GM19328 (cell line): Measurements from ENCODE around the gene RTEL1.
"Not testable (repeated sequence)": the region's sequence is repeated elsewhere in the genome, so short reads cannot be mapped to it uniquely, and the experiment has no call there.

ENCODE experiments used
- ATAC-seq: cut with Tn5 transposase; IDR thresholded peaks from one replicate; pipeline ENCODE4 v1.9.1; 2021; ENCODE audit warnings: mild to moderate bottlenecking, moderate library complexity; ENCODE audit not compliant: unreplicated experiment

Gene RTEL1

DNA sequence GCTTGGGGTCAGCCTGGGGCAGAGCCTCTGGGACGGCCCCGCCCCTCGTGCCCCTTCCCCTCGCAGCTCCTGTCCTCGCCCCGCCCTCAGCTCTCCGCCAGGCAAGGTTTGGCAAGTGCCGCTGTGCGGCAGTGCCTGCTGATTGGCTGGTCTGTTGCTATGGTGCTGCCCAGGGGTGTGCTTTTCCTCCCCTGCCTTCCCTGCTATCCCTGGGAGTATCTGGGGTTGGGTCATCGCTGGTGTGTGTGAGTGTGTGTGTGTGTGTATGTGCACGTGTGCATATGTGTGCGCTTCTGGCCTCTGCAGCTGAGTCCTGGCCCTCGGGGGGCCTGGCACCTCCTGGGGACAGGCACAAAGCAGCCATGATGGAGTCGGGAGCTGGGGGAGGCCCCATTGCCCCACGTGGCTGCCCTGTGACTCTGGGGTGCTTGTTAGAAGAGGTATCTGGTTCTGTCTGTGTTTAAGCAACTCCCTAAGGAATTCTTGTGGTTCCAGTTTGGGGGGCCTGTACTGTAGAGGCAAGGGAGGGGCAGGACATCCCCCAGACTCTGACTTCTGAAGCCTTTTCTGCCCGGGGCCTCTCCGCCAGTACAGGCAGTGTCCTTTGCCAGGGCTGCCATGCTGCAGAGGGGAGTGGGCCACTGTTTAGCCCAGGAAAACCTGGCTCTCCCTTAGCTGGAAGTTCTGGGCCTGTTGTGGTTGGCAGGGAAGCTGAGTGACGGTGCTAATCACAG, 6.9 kb downstream of the RTEL1 start:
- no peak for ATAC-seq

DNA sequence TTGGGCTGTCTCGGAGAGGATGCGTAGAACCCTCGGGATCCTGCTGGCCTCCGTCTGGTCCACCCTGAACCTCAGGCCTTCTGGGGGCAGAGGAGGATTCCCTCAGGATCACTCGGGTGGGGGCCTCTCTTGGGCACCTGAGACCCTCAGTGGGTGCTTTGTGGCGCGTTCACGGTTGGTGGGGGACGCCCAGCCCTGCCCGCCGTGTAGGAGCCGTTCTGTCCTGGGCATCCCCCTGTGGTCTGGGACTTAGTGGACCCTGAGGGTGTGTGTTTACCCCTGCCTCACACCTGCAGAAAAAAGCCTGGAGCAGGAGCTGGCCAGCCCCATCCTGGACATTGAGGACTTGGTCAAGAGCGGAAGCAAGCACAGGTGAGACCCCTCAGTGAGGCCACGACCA, 7.6 kb downstream of the RTEL1 start:
- no peak for ATAC-seq

DNA sequence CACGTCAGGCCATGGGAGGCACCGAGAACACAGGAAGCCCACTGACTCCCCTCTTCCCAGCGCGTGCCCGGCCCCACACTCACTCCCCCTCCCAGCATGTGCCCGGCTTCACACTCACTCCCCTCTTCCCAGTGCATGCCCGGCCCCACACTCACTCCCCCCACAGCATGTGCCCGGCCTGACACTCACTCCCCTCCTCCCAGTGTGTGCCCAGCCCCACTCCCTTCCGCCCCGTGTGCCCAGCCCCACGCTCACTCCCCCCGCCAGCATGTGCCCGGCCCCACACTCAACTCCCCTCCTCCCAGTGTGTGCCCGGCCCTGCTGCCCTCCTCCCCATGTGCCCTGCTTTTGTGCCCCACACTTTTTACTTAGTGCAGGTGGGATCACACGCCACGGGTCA, 9.7 kb downstream of the RTEL1 start:
- no peak for ATAC-seq

DNA sequence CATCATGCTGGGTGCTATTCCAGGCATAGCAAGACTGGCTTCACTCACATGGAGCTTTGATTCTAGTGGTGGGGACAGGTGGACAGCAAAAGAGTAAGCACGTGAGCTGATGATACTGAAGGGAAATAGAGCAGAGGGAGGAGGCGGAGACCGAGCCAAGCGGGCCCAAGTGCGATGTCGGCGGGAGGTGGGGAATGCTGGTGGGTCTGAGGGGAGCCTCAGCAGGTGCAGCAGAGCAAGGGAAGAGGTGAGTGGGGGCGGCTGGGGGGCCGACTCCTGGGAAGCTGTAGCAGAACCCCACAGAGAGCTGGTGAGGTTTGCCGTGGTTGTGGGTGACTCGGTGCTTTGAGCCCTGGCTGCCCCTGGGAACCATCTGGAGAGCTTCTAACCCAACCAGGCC, 10.2 kb downstream of the RTEL1 start:
- ATAC-seq, result no peak

DNA sequence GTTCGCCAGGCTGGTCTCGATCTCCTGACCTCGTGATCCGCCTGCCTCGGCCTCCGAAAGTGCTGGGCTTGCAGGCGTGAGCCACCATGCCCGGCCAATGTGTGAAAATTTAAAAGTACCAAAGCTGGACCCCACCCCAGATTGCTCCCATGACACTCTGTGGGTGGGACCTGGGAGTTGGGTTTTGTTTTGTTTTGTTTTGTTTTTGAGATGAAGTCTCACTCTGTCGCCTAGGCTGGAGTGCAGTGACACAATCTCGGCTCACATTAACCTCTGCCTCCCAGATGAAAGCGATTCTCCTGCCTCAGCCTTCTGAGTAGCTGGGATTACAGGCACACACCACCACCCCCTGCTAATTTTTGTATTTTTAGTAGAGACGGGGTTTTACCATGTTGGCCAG, 13.6 kb downstream of the RTEL1 start:
- not testable (repeated sequence) for ATAC-seq

DNA sequence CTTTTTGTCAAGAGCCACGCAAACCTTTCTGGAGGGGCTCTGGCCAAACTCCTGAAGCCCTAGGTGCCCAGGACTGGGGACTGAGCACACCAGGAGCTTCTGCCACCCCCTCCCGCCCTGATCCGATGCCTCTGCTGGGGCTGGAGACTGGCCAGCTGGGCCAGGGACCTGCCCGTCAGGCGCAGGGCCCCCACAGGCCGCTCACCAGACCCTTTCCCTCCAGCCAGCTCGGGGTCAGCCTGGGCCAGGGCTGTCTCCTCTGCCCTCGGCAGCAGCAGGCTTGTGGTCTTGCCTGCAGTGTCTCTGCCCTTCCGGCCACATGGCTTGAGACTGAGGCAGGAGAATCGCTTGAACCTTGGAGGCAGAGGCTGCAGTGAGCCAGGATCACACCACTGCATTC, 14.6 kb downstream of the RTEL1 start:
- no peak for ATAC-seq

DNA sequence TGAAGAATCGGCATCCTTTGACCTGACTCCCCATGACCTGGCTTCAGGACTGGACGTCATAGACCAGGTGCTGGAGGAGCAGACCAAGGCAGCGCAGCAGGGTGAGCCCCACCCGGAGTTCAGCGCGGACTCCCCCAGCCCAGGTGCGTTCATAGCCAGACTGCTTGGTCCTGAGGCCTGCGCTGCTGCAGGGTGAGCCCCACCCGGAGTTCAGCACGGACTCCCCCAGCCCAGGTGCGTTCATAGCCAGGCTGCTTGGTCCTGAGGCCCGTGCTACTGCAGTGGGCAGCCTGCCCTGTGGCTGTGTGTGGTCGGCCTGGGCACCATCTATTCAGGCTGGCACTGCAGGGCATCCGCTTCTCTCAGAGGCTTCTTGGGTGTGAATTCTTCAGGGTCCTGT, 15.8 kb downstream of the RTEL1 start:
- no peak for ATAC-seq

DNA sequence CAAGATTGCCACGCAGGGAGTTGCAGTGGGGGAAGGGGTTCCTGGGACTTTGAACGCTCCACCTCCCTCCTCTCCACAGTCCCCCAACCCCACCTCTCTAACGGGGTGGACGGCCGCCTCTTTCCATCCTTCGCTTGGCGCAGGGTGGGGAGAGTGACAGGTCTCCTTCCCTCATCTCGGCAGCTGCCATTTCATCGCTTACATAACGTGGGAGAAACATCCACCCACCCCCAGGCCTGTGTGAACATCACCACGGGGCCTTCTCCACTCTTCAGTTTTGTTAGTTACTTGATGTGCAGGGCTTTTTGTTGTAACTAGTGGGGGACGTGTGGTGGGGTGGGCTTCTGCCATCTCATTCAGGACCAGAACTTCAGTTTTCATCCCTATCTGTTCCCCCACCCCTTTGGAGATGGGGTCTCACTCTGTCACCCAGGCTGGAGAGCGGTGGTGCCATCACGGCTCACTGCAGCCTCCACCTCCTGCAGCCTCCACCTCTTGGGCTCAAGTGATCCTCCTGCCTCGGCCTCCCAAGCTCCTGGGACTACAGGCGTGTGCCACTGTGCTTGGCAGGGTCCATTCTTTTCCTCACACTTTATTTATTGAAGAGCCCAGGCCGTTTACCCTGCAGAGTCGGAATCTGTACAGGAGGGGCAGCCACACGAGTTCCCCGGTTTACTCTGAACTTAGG, 17.7 kb downstream of the RTEL1 start:
- ATAC-seq, result no peak

DNA sequence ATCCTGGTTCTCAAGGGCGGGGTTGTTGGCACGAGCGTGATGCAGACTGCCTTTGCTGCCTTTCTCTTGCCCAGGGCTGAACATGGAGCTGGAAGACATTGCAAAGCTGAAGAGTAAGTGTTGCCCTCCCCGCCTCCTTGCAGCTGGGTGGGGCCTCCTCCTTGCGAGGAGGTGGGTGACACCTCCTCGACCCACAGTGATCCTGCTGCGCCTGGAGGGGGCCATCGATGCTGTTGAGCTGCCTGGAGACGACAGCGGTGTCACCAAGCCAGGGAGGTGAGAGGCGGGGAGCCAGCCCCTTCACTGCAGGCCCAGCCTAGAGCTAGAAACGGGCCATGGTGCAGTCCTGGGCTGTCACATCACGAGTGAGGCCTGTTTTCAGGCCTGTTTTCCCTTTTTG, 20.0 kb downstream of the RTEL1 start:
- ATAC-seq, result no peak

DNA sequence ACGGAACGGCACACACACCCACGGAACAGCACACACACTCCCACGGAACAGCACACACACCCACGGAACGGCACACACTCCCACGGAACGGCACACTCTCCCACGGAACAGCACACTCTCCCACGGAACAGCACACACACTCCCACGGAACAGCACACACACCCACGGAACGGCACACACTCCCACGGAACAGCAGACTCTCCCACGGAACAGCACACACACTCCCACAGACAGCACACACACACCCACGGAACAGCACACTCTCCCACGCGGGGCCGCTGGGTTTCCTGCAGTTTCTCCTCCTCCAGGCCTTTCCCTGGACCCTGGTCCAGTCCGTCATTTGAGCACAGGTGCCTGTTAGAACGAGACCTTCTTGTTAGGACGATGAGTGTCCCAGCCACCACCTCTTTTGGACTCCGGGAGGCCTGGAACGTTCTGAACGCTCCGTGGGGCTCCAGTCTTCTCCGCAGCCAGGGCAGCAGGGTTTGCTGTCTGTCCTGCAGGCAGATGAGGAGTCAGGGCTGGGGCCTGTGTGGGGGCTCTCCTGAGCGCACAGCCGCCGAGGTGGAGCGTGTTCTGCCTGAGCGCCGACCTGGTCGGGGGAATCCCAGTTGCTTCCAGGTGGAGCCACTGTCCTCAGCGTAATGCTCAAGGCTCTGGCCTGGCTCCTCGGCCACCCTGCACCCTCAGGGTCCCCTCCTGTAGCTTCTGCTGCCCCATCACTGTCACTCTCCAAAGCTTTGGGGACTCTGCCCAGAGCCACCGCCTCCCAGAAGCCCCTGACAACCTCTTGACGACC, 20.8 kb downstream of the RTEL1 start:
- ATAC-seq, result no peak

DNA sequence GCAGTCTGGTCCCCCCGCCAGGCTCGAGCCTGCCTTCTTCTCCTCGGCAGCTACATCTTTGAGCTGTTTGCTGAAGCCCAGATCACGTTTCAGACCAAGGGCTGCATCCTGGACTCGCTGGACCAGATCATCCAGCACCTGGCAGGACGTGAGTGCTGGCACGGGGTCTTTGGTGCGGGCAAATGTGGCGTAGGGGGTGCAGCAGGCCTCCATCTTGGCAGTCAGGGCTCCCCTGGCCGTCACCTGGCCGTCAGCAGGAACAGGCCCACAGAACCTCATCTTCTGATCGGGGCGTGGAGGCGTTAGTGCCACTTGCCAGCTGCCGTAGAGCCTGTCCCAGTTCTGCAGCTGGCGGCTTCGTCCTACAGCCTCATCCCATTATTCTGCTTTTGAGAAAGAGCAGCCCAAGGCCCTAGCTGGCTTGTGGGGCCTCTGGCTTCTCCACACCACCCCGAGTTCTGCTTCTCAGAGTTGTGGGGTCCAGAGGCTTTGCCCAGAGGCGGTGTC, 21.7 kb downstream of the RTEL1 start:
- ATAC-seq, result no peak

DNA sequence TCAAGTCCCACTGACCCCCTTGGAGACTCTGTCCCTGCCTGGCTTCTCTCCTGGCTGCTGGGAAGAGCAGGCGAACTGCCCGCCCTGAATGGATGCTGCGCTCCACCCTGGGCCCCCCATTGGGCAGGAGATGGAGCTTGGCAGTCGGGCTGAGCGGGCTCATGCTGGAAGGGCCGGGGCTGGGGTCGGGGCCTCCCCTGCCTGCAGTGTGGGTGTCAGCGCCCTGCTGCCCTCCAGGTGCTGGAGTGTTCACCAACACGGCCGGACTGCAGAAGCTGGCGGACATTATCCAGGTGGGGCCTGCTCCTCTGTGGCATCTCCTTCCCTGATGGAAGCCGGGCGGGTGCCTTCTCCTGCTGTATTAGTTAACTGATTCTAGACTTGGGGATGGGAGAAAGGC, 22.3 kb downstream of the RTEL1 start:
- no peak for ATAC-seq

DNA sequence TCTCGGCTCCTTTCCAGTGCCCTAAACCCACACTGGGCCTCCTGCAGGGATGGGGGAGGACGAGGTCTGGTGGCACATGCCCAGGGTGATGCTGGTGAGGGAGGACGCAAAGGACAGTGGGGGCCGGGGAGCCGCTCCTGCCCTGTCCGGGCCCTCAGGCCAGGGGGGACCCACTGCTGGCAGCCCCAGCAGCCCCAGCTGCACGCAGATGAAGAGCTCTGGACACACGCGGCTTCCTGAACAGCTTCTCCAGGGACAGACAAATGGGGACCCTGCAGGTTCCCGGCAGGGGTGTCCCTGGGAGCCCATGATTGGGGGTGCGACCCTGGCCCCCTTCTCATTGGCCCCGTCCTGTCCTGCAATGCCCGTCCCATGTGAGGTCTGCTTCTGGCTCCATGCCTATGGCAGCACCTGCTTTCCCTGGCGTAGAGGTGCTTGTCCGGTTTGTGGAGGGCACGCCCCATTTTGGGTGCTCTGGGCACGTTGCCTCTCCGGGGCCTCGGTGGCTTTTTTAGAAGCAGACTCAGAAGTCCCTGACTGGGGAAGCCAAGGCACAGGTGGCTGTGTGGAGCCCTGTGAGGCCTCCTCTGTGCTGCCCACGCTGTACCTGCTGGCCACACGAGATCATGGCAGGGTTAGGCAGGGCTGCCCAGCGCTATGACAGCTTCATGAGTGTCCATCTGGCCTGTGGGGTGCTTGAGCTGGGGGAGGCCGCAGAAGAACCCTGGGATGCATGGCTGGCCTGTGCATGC, 22.9 kb downstream of the RTEL1 start:
- ATAC-seq, result no peak

DNA sequence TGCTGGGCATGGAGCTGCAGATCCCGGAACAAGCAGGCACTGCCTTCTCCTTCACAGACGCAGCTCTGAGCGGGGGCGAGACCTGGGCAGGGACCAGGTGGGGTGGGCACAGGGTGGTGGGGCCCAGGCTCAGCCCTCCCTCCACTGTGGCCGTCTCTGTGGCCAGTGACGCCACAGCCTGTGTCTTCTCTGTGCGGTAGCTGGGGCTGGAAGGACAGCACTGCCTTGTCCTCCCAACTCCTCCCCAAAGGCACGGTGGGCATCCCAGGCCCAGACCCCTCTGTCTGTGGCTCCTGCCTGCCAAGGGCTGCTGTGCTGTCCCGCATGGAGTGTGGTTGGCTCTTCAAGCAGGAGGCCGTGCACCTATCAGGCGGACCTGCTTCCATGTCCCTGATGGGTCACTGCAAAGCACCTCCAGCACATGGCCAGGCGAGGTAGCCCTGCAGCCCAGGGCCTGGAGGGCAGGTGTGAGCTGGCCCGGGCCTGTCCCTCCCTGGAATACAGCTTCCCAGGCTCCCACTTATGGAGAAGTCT, 23.6 kb downstream of the RTEL1 start:
- ATAC-seq, result no peak

DNA sequence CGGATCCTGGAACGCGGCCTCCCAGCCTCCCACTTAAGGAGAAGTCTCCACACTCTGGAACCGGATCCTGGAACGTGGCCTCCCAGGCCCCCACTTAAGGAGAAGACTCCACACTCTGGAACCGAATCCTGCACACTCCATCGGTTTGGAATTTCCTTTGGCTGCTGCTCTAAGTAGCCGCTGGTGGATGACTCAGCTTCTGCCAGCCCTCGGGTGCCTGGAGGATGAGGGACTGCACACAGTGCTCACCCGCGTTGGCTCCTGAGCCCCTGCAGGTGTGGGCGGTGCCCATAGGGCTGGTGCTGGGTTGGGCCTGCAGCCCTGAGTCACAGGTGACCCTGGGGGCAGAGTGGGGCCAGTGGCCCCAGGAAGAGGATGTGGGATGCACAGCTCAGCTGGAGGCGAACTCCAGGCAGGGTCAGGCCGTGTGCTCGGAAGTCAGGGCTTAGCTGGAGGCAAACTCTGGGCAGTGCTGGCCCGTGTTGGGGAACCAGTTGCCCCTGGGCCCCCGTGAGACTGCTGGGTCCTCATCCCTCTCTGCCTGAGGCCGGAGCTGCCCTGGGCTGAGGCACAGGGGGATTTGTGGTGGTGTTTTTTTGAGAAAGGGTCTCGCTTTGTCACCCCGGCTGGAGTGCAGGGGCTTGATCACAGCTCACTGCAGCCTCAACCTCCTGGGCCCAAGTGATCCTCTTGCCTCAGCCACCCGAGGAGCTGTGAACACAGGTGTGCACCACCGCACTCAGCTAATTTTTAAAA, 24.4 kb downstream of the RTEL1 start:
- ATAC-seq, result no peak

DNA sequence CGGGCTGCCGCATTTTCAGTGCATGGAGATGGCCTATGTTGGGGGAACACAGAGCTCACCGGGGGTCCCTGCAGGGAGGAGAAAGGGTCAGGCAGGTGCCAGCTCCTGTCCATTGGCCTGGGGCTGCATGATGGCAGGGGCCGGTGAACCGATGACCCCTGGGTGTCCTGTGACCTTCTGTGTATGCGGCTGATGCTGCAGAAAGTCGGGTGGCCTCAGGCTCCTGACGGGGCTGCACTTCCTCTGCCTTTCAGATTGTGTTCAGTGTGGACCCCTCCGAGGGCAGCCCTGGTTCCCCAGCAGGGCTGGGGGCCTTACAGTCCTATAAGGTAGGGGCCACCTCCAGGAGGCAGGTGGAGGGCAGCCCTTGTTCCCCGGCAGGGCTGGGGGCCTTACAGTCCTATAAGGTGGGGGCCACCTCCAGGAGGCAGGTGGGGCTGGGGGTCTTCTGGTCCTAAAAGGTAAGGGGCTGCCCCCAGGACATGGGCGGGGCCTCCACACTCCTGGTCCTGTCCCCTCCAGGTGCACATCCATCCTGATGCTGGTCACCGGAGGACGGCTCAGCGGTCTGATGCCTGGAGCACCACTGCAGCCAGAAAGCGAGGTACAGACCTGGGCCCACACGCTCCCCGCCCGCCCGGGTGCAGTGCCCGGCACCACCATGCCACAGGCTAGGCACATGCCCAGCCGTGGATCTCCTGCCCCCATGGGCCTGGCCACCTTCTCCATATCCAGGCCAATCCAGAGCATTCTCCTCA, 27.3 kb downstream of the RTEL1 start:
- ATAC-seq, result no peak

DNA sequence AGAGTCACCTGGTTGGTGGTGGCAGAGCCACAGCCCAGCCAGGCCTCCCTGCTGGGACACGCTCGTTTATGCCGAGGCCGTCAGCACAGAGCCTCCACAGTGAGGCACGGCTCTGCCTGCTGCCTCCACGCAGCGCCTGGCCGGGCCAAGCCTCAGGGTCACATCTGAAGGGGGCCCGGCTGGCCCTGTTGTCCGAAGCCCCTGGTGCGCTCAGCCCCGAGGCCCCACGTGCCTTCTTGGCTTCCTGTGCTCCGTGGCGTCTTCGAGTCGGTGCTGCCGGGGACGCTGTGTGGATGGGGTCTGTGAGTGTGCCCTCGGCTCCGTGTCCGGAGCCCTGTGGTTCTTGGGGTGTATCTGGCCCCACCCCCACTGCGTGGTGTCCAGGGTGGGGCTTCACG, 28.0 kb downstream of the RTEL1 start:
- ATAC-seq, result no peak

DNA sequence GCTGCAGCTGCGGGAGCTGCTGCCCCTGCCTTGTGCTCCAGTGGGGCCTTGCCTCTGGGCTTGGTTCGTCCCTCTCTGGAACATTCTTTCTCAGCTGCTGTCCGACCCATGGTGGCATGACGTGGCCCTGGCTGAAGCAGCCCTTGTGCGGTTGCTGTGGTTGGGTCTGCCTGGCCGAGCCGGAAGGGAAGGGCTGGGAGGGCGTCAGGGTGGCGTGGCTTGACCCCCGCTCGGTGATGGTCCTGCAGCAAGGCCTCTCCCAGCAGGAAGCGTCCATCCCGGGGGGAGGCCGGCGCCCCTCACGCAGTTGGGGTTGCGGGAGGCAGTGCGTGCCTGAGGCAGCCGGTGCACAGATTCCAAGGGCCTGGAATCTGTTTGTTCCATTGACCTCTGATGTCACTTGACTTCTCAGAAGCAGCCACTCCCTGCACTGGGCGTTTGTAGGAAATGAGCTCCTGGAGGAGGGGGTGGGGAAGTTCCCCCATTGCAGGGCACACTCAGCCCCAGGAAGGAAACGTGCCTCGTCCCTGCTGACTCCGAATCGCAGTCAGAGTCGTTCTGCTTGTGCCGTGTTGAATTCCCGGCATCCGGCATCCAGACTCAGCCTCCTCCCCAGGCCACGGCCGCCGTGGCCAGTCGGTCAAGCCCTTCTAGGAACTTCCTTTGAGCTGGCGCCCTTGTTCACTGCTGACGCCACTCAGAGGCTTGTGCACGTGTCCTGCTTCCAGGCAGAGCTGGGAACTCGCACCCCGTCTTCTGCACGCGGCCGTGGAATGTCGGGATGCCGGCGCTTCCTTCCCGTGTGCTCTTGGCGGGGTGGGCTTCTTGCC, 28.6 kb downstream of the RTEL1 start:
- ATAC-seq, result no peak
